NK-92 treated with Interleukin-12 subunit alpha and Interleukin-12 subunit beta, amount 100 ng/mL, for 24 hours (cell line): ENCODE results near the gene C10orf71.
A peak's percentile ranks its signal among the peaks of the same experiment; 100 is the strongest.

ENCODE experiments used
- DNase-seq: peaks from one replicate; lab custom pipeline; 2025; lab: John Stamatoyannopoulos, UW

C10orf71 gene

GRCh38 chr10:49298983-49299815 lies at the start of gene C10orf71:
C10orf71 (plus strand) TSS chr10:49299170; CDS start chr10:49322546, 23,376 bp downstream.
- no peak for DNase-seq

- no peak for DNase-seq
Measured at GRCh38 chr10:49252313-49253034, 46.5 kb upstream of the C10orf71 start.

GRCh38 chr10:49253340-49253906 lies 45.5 kb upstream of the C10orf71 start:
- no peak for DNase-seq

- no peak for DNase-seq
Measured at GRCh38 chr10:49254150-49254549, 44.8 kb upstream of the C10orf71 start.

- DNase-seq = peak; percentile 4
Measured at GRCh38 chr10:49254556-49255318, 44.2 kb upstream of the C10orf71 start.

GRCh38 chr10:49255883-49256282 lies 43.1 kb upstream of the C10orf71 start:
- DNase-seq = no peak

- DNase-seq = no peak
Measured at GRCh38 chr10:49257154-49257553, 41.8 kb upstream of the C10orf71 start.

- no peak for DNase-seq
Measured at GRCh38 chr10:49257626-49258349, 41.2 kb upstream of the C10orf71 start.

- DNase-seq = no peak
Measured at GRCh38 chr10:49258350-49258683, 40.7 kb upstream of the C10orf71 start.

GRCh38 chr10:49260644-49261296 lies 38.2 kb upstream of the C10orf71 start:
- no peak for DNase-seq

GRCh38 chr10:49263591-49263990 lies 35.4 kb upstream of the C10orf71 start:
- no peak for DNase-seq

- DNase-seq = no peak
Measured at GRCh38 chr10:49264177-49264677, 34.7 kb upstream of the C10orf71 start.

GRCh38 chr10:49265885-49266284 lies 33.1 kb upstream of the C10orf71 start:
- no peak for DNase-seq

GRCh38 chr10:49268185-49268584 lies 30.8 kb upstream of the C10orf71 start:
- no peak for DNase-seq

GRCh38 chr10:49269523-49269922 lies 29.4 kb upstream of the C10orf71 start:
- no peak for DNase-seq

- DNase-seq = no peak
Measured at GRCh38 chr10:49270565-49270964, 28.4 kb upstream of the C10orf71 start.

- no peak for DNase-seq
Measured at GRCh38 chr10:49271346-49271745, 27.6 kb upstream of the C10orf71 start.

GRCh38 chr10:49272251-49273081 lies 26.5 kb upstream of the C10orf71 start:
- no peak for DNase-seq

- DNase-seq = no peak
Measured at GRCh38 chr10:49273082-49273465, 25.9 kb upstream of the C10orf71 start.

GRCh38 chr10:49273626-49274025 lies 25.3 kb upstream of the C10orf71 start:
- no peak for DNase-seq
